HG03439 (cell line): ENCODE data around the gene TRIP12.
"Not testable (repeated sequence)": the region's sequence is repeated elsewhere in the genome, so short reads cannot be mapped to it uniquely, and the experiment has no call there.

Experiments used
- ATAC-seq: cut with Tn5 transposase; IDR thresholded peaks from one replicate; pipeline ENCODE4 v1.9.1; 2021; ENCODE audit warnings: mild to moderate bottlenecking, moderate library complexity; ENCODE audit not compliant: unreplicated experiment

Gene TRIP12

DNA sequence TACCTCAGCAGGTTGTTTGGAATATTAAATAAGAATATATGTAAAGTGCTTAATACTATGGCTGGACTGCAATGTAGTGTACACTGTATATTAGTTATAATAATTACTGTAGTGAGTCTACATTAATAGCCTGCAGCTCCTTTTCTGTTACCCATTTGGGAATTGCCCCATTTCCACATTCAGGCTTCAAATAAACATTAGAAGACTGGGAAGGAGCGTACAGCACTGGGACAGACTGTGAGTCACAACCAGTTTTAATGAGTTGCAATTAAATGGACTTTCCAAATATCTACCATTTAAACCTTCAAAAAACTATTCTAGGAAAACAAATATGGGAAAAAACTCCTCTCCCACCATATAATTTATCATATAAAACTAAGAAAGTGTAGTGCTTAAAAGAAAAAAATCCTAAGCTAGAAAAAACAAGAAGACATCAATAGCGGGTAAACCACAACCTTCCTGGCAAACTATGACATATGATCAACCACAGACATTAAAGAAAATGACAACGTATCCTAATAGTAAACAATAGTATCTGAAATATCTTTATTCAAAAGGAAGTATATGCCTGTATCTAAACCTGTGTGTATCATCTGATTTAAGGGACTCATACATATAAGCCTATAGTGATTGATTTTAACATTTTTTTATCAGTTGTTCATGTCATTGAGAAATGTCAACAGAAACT lies 86.1 kb downstream of the TRIP12 start:
- ATAC-seq: no peak

DNA sequence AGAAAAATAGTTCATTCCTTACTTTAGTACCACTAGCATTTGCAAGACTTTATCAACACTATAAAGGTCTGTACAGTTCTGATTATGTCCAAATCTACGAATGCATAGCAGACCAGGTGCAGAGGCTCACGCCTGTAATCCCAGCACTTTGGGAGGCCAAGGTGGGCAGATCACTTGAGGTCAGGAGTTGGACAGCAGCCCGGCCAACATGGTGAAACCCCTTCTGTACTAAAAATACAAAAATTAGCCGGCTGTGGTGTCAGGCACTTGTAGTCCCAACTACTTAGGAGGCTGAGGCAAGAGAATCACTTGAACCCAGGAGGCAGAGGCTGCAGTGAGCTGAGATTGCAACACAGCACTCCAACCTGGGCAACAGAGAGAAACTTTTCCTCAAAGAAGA lies 87.4 kb downstream of the TRIP12 start:
- not testable (repeated sequence) for ATAC-seq

DNA sequence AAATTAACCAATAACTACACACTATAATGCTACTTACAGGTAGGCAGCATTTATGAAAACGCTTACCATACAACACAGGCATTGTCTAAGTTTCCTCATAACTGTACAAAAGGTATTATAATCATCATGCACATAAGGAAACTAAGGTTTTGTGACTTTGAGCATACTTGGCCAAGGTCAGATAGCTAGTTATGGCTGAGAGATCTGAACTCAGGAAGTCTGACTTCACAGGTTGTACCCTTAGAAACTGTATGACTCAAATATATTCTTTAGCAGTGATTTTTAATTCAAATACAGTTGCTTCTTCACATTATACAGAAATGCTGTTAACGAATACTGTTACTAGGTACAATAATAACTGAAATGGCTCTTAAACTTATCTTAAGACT lies 89.3 kb downstream of the TRIP12 start:
- no peak for ATAC-seq

DNA sequence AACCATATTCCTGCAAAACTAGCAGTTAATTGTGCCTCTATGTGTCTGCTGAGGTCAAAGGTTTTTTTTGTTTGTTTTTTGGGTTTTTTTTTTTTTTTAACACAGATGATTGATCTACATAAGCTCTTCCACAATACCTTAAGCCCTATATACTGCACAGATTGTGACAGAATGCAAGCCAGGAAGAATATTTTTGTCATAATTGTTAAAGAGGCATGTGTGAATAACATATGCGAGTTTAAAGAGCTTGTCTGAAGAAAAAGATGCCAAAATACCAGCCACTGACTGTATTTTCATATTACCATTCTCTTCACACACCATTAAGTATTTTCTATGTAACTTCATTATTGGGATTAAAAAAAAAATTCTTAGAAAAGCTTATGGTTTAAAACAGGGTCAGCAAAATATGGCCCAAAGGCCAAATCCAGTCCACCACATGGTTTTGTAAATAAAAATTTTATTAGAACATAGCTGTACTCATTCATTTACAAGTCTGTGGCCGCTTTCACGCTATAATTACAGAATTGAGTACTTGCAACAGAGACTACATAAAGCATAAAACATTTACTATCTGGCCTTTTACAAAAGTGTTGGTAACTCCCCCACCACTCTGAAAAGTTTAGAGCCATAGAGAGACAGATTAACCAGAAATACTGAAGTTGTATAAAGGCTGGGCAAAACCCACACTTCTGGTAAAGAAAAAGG lies 89.9 kb downstream of the TRIP12 start:
- no peak for ATAC-seq

GRCh38 chr2:229825476-229825875 lies 96.3 kb downstream of the TRIP12 start:
- ATAC-seq: no peak

GRCh38 chr2:229821316-229821715 lies 100.5 kb downstream of the TRIP12 start:
- no peak for ATAC-seq

DNA sequence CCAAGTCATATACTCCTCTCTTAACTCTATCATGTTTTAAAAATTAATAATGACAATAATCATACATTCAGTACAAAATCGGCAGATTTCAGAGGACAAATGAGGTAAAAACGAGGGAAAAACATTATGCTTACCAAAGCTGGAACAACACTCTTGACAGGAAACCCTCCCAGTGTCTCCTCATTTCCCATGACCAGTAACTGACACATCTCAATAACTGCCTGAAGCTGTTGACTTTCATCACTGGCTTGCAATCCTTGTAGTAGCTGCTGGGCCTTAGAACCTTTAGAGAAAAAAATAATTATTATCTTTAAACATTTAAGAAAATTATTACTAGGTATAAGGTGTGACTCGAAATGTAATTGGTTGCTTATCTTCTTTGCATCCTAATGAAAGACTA lies 103.6 kb downstream of the TRIP12 start:
- ATAC-seq: no peak

- no peak for ATAC-seq
Observed at GRCh38 chr2:229815858-229816257, 106.0 kb downstream of the TRIP12 start.

- ATAC-seq: no peak
Observed at GRCh38 chr2:229815342-229815741, 106.5 kb downstream of the TRIP12 start.

- no peak for ATAC-seq
Observed at GRCh38 chr2:229810786-229811185, 111.0 kb downstream of the TRIP12 start.

- no peak for ATAC-seq
Observed at GRCh38 chr2:229805559-229805958, 116.2 kb downstream of the TRIP12 start.

DNA sequence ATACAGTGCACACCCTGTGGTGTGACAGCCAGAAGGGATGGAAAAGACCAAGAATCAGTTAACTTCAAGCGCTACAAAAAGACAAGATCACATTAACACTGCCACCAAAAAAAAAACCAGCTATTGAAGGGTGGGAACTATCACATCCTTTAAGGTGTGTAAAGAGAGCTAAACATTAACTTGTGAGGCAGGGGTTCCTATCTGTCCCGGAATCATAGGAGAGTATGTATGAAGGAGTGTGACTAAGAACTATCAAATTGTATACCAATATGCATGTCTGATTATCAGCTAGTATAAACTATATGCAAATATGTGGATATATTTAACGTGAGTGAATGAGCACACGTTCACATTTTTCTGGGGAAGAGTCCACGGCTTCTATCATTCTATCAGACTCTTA lies 119.0 kb downstream of the TRIP12 start:
- no peak for ATAC-seq

- ATAC-seq: no peak
Observed at GRCh38 chr2:229800997-229801754, 120.6 kb downstream of the TRIP12 start.

- ATAC-seq: no peak
Observed at GRCh38 chr2:229798446-229799155, 123.2 kb downstream of the TRIP12 start.

DNA sequence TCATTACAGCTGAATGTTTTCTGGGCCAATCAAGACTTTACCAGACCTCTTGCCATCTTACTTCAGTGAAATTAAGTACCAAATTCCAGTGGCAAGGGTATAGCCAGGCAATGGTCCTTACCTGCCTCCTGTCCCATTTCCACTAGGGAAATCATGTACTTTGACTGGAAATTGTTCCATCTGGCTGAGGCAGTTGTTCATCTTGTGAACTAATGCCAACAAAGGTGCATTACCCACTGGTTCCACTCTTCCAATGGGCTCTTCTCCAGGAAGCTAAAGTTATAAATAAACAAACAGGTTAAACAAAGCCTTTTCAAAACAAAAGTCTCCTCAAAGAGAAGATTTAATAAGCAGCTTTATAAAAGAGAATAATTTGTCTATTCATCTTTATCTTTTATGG lies 126.8 kb downstream of the TRIP12 start:
- ATAC-seq: no peak

DNA sequence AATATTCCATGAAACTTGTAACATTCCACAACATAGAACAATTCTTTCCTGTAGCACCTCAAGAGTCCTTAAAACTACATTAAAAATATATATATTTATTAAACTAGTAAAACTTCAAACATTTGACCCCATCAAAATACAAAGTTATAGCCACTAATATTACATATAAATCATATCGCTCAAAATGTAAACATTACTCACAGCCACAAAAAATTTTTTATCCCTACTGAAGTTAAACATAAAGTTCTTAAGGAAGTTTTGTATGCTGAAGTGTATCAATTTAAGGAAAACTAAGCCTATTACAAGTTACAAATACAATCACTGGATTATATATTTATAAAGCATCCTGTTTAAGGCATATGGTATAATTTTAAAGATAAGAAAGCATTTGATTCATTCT lies 127.2 kb downstream of the TRIP12 start:
- no peak for ATAC-seq

DNA sequence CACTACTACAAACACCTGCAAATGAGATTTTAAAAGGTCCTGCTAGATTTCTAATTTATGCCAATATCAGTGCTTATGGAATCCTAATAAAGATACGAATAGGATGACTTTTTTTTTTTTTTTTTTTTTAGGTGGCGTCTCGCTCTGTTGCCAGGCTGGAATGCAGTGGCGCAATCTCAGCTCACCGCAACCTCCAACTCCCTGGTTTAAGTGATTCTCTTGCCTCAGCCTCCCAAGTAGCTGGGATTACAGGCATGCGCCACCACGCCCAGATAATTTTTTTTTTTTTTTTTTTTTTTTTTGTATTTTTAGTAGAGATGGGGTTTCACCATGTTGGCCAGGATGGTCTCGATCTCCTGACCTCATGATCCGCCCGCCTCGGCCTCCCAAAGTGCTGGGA lies 135.5 kb downstream of the TRIP12 start:
- not testable (repeated sequence) for ATAC-seq

GRCh38 chr2:229784791-229785190 lies 137.0 kb downstream of the TRIP12 start:
- no peak for ATAC-seq

DNA sequence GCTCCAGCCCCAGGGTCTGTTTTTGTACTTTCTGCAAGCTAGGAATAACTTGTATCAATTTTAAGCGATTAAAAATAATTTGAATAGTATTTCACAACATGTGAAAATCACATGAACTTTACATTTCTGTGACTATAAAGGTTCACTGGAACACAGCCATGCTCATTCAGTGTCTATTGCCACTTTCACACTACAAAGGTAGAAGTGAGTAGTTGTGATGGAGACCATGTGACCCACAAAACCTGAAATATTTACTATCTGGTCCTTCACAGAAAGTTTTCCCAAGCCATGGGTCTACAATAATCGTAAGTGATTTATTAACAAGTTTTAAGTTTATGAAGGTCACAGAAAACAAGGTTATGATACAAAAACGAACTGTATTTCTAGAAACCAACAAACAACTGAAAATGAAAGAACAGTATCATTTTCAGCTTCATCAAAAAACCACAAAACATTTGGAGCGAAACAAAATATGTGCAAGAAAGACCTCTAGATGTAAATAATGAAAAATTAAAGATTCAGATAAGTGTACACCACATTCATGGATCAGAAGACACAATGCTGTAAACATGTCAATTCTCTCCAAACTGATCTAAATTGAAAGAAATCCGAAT lies 138.6 kb downstream of the TRIP12 start:
- ATAC-seq: no peak

DNA sequence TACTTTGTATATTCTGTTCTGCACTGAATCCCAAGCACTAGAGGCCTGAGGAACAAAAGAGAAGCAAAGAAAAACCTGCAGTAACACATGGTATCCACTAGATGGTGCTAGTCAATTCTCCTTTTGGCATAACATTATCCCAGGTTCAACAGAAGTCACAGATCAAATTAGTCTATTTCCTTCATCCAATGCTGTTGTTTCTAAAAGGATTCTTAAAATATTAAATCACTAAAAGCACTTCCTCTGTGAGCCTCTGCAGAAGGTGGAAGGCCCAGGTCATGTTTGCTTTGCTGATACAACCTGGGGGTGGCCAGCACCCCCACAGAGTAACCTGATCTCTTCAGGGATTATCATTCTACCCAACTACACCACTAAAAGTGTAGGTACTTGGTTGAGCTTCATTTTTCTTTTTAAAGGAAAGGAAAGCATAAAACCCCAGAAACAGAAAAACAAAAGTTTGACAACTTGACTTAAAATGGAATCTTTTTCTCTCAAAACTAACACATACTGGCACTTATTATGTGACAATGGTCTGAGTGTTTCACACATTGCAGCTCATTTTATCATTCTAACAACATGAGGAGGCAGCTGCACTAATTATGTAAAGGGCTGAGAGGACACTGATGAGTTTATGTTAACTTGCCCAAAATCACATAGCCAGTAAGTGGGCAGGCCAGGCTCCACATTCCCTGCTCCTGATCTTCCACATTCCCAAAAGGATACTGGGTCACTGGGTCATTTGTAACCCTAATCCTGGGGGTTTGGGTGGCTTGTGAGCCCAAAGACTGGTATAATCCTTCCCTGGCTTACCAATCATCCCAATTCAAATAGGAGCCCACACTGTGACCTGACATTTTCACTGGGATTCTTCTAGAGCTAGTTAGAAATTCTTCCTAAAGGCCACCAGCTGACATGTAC lies 140.7 kb downstream of the TRIP12 start:
- no peak for ATAC-seq
